ENCODE data around the gene IP6K1. TPM values are rescaled to one million over a fixed set of nuclear protein-coding genes. Genes with fewer than 3 reads are reported as not detected.

Gene IP6K1
- total RNA-seq, 1 experiment from 2014 or later: 42.2 TPM

DNA sequence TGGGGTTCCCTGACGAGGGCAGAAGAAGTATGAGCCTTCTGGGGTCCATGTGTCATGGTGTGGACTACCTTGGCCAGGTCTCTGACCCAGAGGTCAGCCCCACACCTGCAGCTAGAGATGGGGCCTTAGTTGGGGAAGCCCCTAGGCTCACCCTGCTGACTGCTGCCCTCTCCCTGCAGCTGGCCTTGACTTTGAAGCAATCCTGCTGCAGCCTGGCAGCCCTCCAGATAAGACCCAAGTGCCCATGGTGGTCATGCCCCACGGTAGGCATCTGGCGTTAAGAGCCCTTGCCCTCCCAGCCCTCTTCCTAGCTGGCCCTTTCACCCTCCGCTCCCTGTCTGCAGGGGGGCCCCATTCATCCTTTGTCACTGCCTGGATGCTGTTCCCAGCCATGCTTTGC is 104.8 kb downstream of the IP6K1 start:
- no CpG with 5 or more reads among the region's 4 CpGs for WGBS (ENCODE audit: extremely low coverage, insufficient read length, low lambda C conversion rate)
- Mint-ChIP-seq H3K36me3 (ENCODE audit: insufficient read depth in 1 of 3, low read depth in 3 of 3) (peaks cover 30 to 69% (median 63%) of the 10 kb centered on the region in 3 experiments; a peak in 6 of 7 replicates), H3K4me1 (peaks cover 4% of the 10 kb centered on the region in 2 experiments), H3K27me3 (ENCODE audit: low read depth) (no peaks in the 10 kb centered on the region), H3K9me3 (no peaks in the 10 kb centered on the region), H3K27ac (no peak overlapping the region), H3K4me3 (no peak overlapping the region)
- no peak overlapping the region for H3K4me2 ChIP-seq (ENCODE audit: insufficient read depth, insufficient read length, low read length)
- no peak overlapping the region for H3K9ac ChIP-seq (ENCODE audit: extremely low read depth, insufficient read length, low read length)
- no peak overlapping the region for H4K8ac ChIP-seq (replicated peaks; ENCODE audit: insufficient read length, low read depth, low read length)
- no peak overlapping the region for H3T11ph ChIP-seq (ENCODE audit: low read length)
- TF ChIP-seq, protein P1, sequence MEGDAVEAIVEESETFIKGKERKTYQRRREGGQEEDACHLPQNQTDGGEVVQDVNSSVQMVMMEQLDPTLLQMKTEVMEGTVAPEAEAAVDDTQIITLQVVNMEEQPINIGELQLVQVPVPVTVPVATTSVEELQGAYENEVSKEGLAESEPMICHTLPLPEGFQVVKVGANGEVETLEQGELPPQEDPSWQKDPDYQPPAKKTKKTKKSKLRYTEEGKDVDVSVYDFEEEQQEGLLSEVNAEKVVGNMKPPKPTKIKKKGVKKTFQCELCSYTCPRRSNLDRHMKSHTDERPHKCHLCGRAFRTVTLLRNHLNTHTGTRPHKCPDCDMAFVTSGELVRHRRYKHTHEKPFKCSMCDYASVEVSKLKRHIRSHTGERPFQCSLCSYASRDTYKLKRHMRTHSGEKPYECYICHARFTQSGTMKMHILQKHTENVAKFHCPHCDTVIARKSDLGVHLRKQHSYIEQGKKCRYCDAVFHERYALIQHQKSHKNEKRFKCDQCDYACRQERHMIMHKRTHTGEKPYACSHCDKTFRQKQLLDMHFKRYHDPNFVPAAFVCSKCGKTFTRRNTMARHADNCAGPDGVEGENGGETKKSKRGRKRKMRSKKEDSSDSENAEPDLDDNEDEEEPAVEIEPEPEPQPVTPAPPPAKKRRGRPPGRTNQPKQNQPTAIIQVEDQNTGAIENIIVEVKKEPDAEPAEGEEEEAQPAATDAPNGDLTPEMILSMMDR (conservative IDR thresholded peaks at IDR 0.05): no peak
- H3K14ac ChIP-seq (ENCODE audit: insufficient read depth, low read length): no peak overlapping the region
- no peaks in the 10 kb centered on the region for H3K79me1 ChIP-seq (ENCODE audit: insufficient read depth, low read depth, low read length, poor library complexity, severe bottlenecking)
- no peak overlapping the region for H3K27ac ChIP-seq (ENCODE audit: insufficient read length, low read depth, low read length)
- H3K23me2 ChIP-seq (ENCODE audit: insufficient read length, low read depth, low read length, poor library complexity, severe bottlenecking): no peaks in the 10 kb centered on the region
- no peak overlapping the region for H2BK15ac ChIP-seq (ENCODE audit: low read depth, low read length)
- no peak overlapping the region for H2BK5ac ChIP-seq (ENCODE audit: insufficient read length, low read length)
- no peak overlapping the region for H3K4ac ChIP-seq (ENCODE audit: low read depth, low read length)
- H3K18ac ChIP-seq (ENCODE audit: insufficient read length, low read depth, low read length): no peak overlapping the region
- H2BK120ac ChIP-seq (ENCODE audit: low read depth, low read length, poor library complexity, severe bottlenecking): no peak overlapping the region
- no peak overlapping the region for H2AK5ac ChIP-seq (ENCODE audit: insufficient read length, low read length)
- no peak overlapping the region for H3K23ac ChIP-seq (ENCODE audit: insufficient read length, low read depth, low read length)
- no peaks in the 10 kb centered on the region for H3K27me3 ChIP-seq (ENCODE audit: insufficient read depth, low read length)
- H3K4me1 ChIP-seq (ENCODE audit: insufficient read depth, low read length): no peaks in the 10 kb centered on the region
- DNase-seq: no peak
- H4K20me1 ChIP-seq (ENCODE audit: control insufficient read depth, insufficient read depth, insufficient read length): no peaks in the 10 kb centered on the region
- H3K79me2 ChIP-seq (ENCODE audit: insufficient read depth, low read length): no peaks in the 10 kb centered on the region
- H2AFZ ChIP-seq (ENCODE audit: low read length): no peak overlapping the region
- H2BK20ac ChIP-seq (ENCODE audit: low read depth, low read length, poor library complexity, severe bottlenecking): no peak overlapping the region
- no peak overlapping the region for H2BK12ac ChIP-seq (ENCODE audit: insufficient read length, low read depth, low read length)
- H3K9me3 ChIP-seq (ENCODE audit: control insufficient read depth, low read depth, low read length): no peaks in the 10 kb centered on the region
- H4K91ac ChIP-seq (ENCODE audit: insufficient read length, low read depth, low read length): no peak overlapping the region
- H3K56ac ChIP-seq (ENCODE audit: insufficient read length, low read depth, low read length): no peak overlapping the region
- no peak overlapping the region for H4K5ac ChIP-seq (ENCODE audit: insufficient read length, low read depth, low read length)
